ENCODE measurements around the gene CLDN16. TPM values are rescaled to one million over a fixed set of nuclear protein-coding genes. Genes with fewer than 3 reads are reported as not detected.

Gene CLDN16
- polyA plus RNA-seq, 12 donors = 0.04 to 0.73 (median 0.24) TPM; not detected in 2

DNA sequence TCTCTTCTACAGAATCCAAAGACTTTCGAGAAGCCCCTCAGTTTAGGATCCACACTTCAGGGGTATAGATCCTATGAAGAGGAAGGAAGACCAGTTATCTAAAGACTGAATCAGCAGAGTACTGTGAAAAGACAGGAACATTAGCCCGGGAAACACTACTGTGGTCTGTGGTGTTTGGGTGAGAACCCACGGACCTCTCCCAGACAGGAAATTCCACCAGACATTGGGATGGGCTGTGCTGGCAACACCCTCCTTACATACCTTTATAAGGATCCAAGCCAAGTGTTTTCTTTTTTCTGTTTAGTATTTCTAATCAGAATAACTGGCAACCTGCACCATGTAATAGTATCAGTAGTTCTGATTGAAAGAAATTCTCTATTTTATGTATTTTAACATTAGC is 47.7 kb downstream of the CLDN16 start:
- no peak for DNase-seq

DNA sequence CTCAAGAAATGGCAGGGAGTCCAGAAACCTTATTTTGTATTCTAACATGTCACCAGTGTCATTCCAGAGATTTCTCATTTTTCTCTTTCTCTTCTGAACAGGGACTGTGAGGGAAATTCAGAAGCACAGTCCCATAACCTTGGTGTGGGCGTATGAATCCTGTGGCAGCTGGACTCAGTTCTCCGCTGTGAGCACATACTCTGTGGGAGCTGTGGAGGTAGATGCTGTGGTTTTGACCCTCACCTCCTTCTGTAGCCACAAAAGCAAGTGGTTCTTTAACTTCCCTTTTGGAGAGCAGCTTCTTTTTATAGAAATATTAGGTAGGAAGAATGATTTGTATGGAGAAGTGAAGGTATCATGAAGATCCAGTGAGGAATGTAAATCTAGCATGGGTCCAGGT is 48.4 kb downstream of the CLDN16 start:
- no peak for DNase-seq

DNA sequence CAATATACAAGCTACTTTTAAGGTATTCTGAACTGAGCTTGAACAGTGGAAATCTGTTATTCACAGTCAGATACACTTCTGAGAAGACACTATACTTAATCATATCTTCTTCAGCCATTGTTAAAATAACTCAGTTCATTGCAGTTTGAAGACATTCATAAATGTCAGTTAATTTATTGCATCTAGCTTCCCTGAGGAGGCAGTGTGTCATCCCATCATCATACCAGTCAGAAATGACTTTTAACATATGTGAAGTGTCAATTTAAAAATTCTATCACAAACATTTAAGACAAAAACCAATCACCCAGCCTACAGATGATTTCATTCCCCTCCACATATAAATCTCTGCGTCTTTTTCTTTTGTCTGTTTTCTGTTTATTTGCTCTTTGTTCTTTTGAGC is 54.3 kb downstream of the CLDN16 start:
- no peak for DNase-seq

DNA sequence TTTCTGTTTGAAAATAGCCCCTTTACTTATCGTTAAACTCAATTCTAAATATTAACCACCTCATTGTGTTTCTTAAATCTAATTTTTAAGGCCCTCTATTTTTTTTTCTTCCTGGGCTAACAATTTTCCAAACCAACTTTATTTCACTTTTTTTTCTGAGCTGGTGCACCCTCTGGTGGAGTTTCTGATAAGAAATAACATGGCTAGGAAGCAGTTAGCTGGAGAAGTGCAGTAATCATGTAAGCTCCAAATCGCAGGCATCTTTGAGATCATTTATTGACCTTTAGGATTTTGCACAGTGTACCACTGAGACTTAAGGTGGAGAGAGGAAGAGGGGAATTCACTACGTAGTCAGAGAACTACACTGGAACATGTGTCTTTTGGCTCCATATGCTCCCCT is 55.3 kb downstream of the CLDN16 start:
- no peak for DNase-seq

DNA sequence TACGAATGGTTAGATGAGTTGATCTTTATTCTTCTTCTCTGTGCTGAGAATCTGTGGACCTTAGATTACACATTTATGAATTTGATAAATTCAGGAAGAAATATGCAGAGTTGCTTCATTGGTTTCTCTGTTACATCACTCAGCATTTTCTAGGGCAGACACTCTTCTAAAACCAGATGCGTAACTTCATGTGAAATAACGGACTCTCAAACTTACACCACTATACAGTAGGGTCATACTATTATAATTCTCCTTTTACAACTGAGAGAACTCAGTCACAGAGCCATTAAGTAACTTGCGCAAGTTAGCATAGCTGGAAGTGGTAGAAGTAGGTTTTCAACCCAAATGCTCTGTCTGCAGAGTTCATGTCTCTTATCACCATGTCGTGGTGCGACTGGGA is 56.0 kb downstream of the CLDN16 start:
- DNase-seq = no peak

DNA sequence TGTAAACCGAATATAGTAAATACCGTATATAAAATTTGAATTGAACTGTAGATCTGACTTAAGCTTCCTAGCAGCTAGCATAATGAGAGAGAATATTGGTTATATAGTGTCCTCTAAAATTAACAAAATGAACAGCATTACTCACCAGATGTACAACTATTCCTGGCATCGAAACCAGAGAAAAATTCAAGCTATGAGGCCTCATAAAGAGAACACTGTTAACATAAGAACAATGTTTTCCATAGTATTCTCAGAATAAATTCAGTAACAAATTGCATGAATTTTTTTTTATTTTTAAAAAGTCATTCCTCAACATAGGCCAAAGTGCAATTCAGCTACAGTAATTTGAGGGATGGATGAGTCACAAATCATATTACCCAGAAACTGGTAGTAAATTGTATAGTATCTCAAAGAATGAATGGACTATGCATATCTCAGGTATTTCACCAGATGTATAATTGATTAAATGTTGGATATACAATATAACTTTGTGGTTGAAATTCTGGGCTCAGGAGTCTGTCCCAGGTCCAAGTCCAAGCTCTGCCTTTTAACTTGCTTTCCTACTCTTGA is 56.7 kb downstream of the CLDN16 start:
- no peak for DNase-seq

DNA sequence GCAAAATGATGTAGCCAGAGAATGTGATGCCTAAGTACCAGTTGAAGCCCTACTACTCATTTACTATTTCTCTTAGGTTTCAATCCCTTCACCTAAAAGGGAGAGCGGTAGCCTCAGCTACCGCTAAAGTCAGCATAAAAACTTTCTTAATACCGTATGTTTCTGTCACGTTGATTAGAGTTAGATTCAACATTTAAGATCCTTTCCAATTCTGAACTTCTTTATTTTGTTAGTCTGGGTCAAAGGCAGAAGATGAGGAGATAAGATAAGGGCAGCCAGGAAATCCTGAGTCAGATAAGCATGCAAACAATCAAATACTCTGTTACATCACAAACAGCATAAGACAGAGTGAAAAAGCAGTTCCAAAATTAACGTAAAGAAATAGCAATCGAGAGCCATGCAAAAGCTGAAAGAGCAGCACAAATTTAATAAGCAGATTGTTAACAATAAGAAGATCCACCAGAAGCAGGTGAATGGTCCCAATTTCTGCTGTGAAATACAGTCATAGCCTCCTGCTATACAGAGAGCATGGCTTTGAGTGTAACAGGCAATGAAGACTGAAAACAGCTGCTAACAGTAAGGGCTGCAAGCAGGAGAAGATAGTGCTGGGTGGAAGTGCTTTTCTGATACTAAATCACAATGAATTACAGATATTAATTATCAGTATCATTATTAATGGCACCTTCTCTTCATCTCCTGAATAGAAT is 58.8 kb downstream of the CLDN16 start:
- no peak for DNase-seq

DNA sequence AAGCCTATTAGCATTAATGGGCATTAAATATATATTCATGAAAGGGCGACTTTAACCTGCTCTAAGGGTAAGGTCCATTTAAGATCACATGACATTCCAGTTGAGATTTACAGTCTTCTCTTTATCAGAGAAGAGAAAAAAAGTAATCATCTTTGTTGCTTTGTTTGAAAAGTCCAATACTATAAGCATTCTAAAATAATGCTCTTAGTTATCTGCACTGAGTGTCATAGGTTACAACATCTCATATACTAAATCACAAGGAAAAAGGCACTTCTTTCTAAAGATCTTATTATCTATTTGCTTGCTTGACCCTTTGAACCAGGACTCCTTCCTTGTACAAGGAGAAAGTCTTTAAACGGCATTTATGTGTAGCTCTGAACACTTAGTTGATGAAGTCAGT is 60.3 kb downstream of the CLDN16 start:
- no peak for DNase-seq

DNA sequence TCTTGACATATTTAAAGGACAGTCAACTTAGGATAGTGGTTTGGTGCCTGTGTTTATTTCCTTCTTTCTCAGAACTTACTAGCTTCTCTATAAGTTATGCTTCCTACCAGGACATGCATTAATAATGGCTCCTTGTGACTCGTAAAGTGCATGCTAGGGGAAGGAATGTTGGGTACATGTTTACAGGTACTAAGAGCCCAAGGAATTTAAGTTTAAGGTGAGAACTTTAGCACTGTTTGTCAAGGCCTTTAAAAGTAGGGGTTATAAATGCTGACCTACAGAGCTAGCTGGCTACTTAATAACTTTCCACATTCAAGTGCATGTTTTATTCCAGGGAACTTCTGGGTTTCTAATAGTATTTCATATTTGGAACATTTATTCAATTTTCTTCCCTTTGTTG is 61.8 kb downstream of the CLDN16 start, which contains the start of gene TMEM207:
TSS of gene TMEM207 (minus strand) at position 101 of the 400 bp plus-strand sequence. CDS start at position 9, 92 bp downstream.
- no peak for DNase-seq

DNA sequence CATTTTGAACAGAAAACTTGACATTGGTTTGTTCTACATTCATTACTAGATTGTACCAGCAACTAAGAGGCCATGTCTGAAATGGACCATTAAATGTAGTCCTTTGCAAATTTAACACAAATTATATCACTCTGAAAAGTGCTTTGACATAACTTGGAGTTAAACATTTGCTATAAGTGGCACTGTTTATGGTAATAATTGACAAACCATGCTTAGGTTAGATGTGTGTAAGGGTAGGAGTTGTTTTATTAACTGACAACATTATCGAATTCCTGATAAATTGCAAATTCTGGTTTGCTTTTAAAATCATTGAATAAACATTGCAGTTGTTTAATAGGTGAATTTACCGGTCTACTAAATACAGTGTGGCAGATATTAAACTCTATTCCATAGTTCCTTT is 67.9 kb downstream of the CLDN16 start:
- DNase-seq = no peak

DNA sequence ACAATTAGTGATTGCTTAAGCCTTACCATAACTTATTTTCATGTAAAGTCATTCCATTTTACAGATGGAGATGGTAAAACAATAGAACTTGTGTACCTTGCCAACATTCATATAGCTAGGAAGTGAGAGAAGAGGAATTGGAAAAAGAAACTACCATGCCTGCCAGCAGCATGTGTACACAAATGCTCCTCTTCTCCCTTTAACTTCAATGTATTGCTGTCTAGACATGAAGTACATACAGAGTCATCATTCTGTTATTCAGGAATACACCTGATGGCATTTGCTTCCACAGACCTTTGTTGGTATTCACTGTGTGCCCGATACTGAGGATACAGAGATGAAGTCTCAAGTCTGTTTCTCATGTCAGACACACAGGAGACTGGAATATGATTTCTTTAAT is 68.8 kb downstream of the CLDN16 start:
- no peak for DNase-seq

DNA sequence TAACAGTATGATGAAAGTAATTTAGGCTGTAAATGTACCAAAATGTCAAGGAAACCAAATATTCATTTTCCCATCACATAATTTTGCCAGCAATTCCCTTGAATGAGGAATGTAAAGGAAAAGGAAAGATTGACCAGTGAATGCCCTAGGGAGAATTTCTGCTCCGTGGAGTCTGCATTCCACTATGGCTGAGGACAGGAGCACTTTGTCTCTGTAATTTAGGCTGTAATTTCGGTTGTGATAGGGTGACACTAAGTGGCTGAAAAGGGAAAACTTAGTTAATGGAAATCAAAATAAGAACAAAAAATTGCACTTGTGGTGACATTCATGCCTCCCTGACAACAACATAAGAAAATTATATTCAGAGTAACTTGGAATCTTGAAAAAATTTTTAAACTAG is 70.1 kb downstream of the CLDN16 start:
- no peak for DNase-seq

Other genes starting within 250 kb of the CLDN16 start
- 10 to 100 TPM in 3 of 12 donors, 1 to 10 TPM in 8, not detected in 1; 3.0 to 30.6 (median 4.8) TPM for gene CLDN1, start 65.7 kb upstream of the CLDN16 start, polyA plus RNA-seq (ENCODE audit: insufficient read length in 12 of 12)
- under 1 TPM in 1 of 12 donors, not detected in 11; 0.16 TPM for gene TMEM207, start 61.7 kb downstream of the CLDN16 start, polyA plus RNA-seq (ENCODE audit: insufficient read length in 12 of 12)
- 10 to 100 TPM in 8 of 12 donors, 1 to 10 TPM in 3, not detected in 1; 8.0 to 20.9 (median 10.3) TPM for gene IL1RAP, start 125.9 kb downstream of the CLDN16 start, polyA plus RNA-seq (ENCODE audit: insufficient read length in 12 of 12)